ENCODE results near the gene CEACAM21. TPM values are rescaled to one million over a fixed set of nuclear protein-coding genes. Genes with fewer than 3 reads are reported as not detected.
A peak's percentile ranks its signal among the peaks of the same experiment; 100 is the strongest.

The CEACAM21 gene
- total RNA-seq, 1 experiment from 2014 or later, result 0.35 TPM

DNA sequence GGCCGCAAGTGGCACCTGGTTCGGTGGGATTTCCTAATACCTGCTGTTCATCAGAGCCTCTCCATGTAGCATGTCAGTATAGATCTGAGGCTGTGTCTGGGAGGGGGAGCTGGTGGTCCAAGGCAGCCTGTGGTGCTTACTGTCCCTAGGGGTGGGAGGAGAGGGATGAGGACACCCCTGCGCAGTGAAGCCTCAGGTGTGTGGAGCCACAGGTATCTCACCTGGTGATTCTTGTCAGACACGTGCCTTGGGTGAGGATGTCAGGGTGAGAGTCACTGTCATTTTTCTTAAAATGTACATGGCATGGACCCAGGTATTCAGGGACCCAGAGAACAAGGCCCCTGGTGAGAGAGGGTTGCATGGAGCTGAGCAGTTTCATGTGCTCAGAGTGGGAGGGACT is 39.2 kb downstream of the CEACAM21 start:
- H3K4me3 Mint-ChIP-seq, result no peak overlapping the region
- ATAC-seq (no peak), DNase-seq (ENCODE audit: low spot score) (no peak)
- H3K27me3 Mint-ChIP-seq (ENCODE audit: low read depth), result peaks cover 45% of the 10 kb centered on the region
- no peaks in the 10 kb centered on the region for H3K36me3 Mint-ChIP-seq
- H3K4me1 Mint-ChIP-seq, result no peaks in the 10 kb centered on the region
- H3K9me3 Mint-ChIP-seq, result no peaks in the 10 kb centered on the region
- POLR2A ChIA-PET, result no interaction called here
- no peak for TF ChIP-seq ATF2 (CRISPR knock-in tag; IDR thresholded peaks at IDR 0.05; ENCODE audit: borderline replicate concordance, low read depth)
- TF ChIP-seq ATF1 (CRISPR knock-in tag; IDR thresholded peaks at IDR 0.05), result no peak
- no peak for TF ChIP-seq ZNF317 (CRISPR knock-in tag; IDR thresholded peaks at IDR 0.05; ENCODE audit: borderline replicate concordance, low read depth)
- no peak for TF ChIP-seq MYBL2 (CRISPR knock-in tag; IDR thresholded peaks at IDR 0.05)
- no peak for TF ChIP-seq FOXP1 (CRISPR knock-in tag; IDR thresholded peaks at IDR 0.05; ENCODE audit: borderline replicate concordance)
- CTCF ChIA-PET, result interaction anchor here (0.7 kb wide), 1 partner anchor 91 kb away, joined by 5 read pairs; no protein-coding TSS in a partner anchor
- H3K27ac Mint-ChIP-seq, result no peak overlapping the region

- ATAC-seq (peak; percentile 52), DNase-seq (ENCODE audit: low spot score) (peak; percentile 57)
- no peaks in the 10 kb centered on the region for H3K9me3 Mint-ChIP-seq
- peaks cover 36% of the 10 kb centered on the region for H3K27me3 Mint-ChIP-seq (ENCODE audit: low read depth)
- H3K27ac Mint-ChIP-seq, result no peak overlapping the region
- H3K4me3 Mint-ChIP-seq, result no peak overlapping the region
- H3K36me3 Mint-ChIP-seq, result no peaks in the 10 kb centered on the region
- CTCF ChIA-PET, result interaction anchor here (0.7 to 1.4 kb wide), 6 partner anchors 25 to 90 kb away, joined by 3 to 4 read pairs (median 3); no protein-coding TSS in a partner anchor
- no peaks in the 10 kb centered on the region for H3K4me1 Mint-ChIP-seq
- TF ChIP-seq NR3C1 (CRISPR knock-in tag; conservative IDR thresholded peaks at IDR 0.05; ENCODE audit: low read depth) (no peak), TEAD4 (CRISPR knock-in tag; IDR thresholded peaks at IDR 0.05) (peak; percentile 55; the same call in 1 of the 2 replicates)
- POLR2A ChIA-PET, result no interaction called here
Measured at GRCh38 chr19:41616792-41617621, 41.0 kb downstream of the CEACAM21 start.

DNA sequence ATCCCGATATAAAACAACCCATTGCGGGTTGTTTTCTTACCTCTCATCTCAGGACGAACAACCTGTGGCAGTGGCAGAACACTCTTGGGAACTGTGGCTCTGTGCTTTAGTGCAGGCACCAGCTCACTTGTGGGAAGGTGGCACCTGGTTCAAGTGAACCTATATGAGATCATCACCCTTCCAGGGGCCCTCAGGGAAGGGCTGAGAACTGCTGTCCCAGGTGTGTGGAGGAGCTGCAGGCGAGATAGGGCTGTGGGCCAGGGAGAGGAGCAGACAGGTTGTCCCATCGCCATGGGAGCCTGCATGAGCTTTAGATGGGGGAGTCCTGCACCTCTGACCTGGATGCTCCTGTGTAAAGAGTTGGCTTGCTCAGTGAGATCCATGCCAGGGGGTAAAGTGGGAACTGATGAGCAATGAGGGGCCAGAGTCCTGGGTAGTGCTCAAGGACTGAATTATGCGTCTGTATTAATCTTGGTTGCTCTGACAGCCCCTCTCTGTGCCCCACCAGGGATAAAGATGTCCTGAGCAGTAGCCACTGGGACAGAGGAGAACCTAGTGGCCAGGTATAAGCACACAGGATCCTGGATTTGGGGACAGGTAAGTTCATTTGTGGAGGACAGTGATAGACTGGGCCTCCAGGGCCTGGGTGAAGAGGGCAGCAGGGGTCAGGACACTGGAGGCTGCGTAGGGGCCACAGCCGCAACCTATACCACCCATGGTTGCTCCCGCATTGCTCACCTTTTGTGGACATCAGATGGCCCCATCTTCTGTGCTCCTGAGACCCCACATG is 42.2 kb downstream of the CEACAM21 start:
- Mint-ChIP-seq H3K36me3 (no peaks in the 10 kb centered on the region), H3K27ac (no peak overlapping the region), H3K9me3 (no peaks in the 10 kb centered on the region), H3K27me3 (ENCODE audit: low read depth) (peaks cover 30% of the 10 kb centered on the region), H3K4me3 (no peak overlapping the region), H3K4me1 (no peaks in the 10 kb centered on the region)
- TF ChIP-seq, protein P1, sequence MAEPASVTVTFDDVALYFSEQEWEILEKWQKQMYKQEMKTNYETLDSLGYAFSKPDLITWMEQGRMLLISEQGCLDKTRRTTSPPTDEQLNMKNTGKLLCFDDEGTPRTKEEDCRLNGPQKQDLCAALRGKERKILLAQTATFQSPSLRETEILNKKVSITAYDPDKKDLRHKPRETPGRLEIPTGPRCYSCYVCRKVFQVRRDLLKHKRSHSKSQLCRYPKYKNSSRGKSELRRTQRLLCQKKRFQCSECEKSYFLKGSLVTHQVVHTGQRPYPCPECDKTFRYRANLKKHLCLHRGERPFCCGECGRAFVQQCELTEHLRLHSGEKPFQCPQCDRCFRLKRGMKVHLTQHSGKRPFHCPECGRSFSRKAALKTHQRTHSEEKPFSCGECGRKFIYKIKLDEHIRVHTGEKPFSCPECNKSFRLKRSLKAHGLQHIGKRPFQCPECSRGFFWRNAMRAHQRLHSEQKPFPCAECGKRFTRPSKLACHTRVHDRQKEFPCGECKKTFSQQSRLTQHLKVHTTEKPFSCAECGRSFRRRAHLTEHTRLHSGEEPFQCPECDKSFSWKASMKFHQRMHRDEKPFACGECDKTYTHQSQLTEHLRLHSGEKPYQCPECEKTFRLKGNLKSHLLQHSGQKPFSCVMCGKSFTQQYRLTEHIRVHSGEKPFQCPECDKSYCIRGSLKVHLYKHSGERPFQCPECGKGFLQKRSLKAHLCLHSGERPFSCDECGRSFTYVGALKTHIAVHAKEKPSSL (CRISPR knock-in tag; conservative IDR thresholded peaks at IDR 0.05), result no peak
- no peak for TF ChIP-seq MYBL2 (CRISPR knock-in tag; IDR thresholded peaks at IDR 0.05)
- no peak for TF ChIP-seq TP53 (CRISPR knock-in tag; IDR thresholded peaks at IDR 0.05)
- no peak for TF ChIP-seq STAT6 (CRISPR knock-in tag; conservative IDR thresholded peaks at IDR 0.05; ENCODE audit: low read depth)
- POLR2A ChIA-PET, result no interaction called here
- DNase-seq (ENCODE audit: low spot score), result peak; percentile 4
- CTCF ChIA-PET, result interaction anchor here (0.9 to 1.3 kb wide), 2 partner anchors 24 to 135 kb away, joined by 3 to 4 read pairs; no protein-coding TSS in a partner anchor
- no peak for ATAC-seq

All from WTC11 (cell line).